ENCODE data around the gene MT3.

Gene MT3

GRCh38 chr16:56588781-56589140 is 567 bp upstream of the MT3 start:
- no peak for DNase-seq (ENCODE audit: low read depth, low spot score)
- H3K9ac ChIP-seq (ENCODE audit: insufficient read length) = no peak overlapping the region
- H3K27ac ChIP-seq = no peak overlapping the region
- H3K36me3 ChIP-seq (ENCODE audit: insufficient read depth, low read length) = no peaks in the 10 kb centered on the region
- H3K9me3 ChIP-seq (ENCODE audit: low read depth, low read length) = no peaks in the 10 kb centered on the region
- TF ChIP-seq EZH2 (IDR thresholded peaks at IDR 0.05) (no peak), POLR2AphosphoS5 (IDR thresholded peaks at IDR 0.05; ENCODE audit: borderline replicate concordance, low read depth, low read length) (no peak), FOXP2 (optimal IDR thresholded peaks at IDR 0.05; ENCODE audit: control extremely low read depth, extremely low read length, insufficient read depth) (no peak)
- no peak overlapping the region for H3K4me3 ChIP-seq

- no peak for DNase-seq (ENCODE audit: low read depth, low spot score)
- Histone ChIP-seq H3K9me3 (ENCODE audit: low read depth, low read length) (no peaks in the 10 kb centered on the region), H3K4me3 (no peak overlapping the region), H3K36me3 (ENCODE audit: insufficient read depth, low read length) (no peaks in the 10 kb centered on the region), H3K27ac (no peak overlapping the region), H3K9ac (ENCODE audit: insufficient read length) (no peak overlapping the region)
- TF ChIP-seq EZH2 (IDR thresholded peaks at IDR 0.05) (no peak), POLR2AphosphoS5 (IDR thresholded peaks at IDR 0.05; ENCODE audit: borderline replicate concordance, low read depth, low read length) (no peak), FOXP2 (optimal IDR thresholded peaks at IDR 0.05; ENCODE audit: control extremely low read depth, extremely low read length, insufficient read depth) (no peak)
Observed at GRCh38 chr16:56591377-56592060, 2.2 kb downstream of the MT3 start.

- Histone ChIP-seq H3K9me3 (ENCODE audit: low read depth, low read length) (no peaks in the 10 kb centered on the region), H3K9ac (ENCODE audit: insufficient read length) (no peak overlapping the region), H3K4me3 (no peak overlapping the region), H3K36me3 (ENCODE audit: insufficient read depth, low read length) (no peaks in the 10 kb centered on the region), H3K27ac (no peak overlapping the region)
- TF ChIP-seq FOXP2 (optimal IDR thresholded peaks at IDR 0.05; ENCODE audit: control extremely low read depth, extremely low read length, insufficient read depth) (no peak), EZH2 (IDR thresholded peaks at IDR 0.05) (no peak), POLR2AphosphoS5 (IDR thresholded peaks at IDR 0.05; ENCODE audit: borderline replicate concordance, low read depth, low read length) (no peak)
- DNase-seq (ENCODE audit: low read depth, low spot score) = no peak
Observed at GRCh38 chr16:56593573-56594291, 4.4 kb downstream of the MT3 start.

GRCh38 chr16:56594292-56594619 is 4.9 kb downstream of the MT3 start:
- Histone ChIP-seq H3K27ac (no peak overlapping the region), H3K4me3 (no peak overlapping the region), H3K9me3 (ENCODE audit: low read depth, low read length) (no peaks in the 10 kb centered on the region), H3K9ac (ENCODE audit: insufficient read length) (no peak overlapping the region), H3K36me3 (ENCODE audit: insufficient read depth, low read length) (no peaks in the 10 kb centered on the region)
- TF ChIP-seq EZH2 (IDR thresholded peaks at IDR 0.05) (no peak), POLR2AphosphoS5 (IDR thresholded peaks at IDR 0.05; ENCODE audit: borderline replicate concordance, low read depth, low read length) (no peak), FOXP2 (optimal IDR thresholded peaks at IDR 0.05; ENCODE audit: control extremely low read depth, extremely low read length, insufficient read depth) (no peak)
- no peak for DNase-seq (ENCODE audit: low read depth, low spot score)

GRCh38 chr16:56600398-56600999 is 11.2 kb downstream of the MT3 start:
- Histone ChIP-seq H3K4me3 (no peak overlapping the region), H3K9ac (ENCODE audit: insufficient read length) (no peak overlapping the region), H3K36me3 (ENCODE audit: insufficient read depth, low read length) (no peaks in the 10 kb centered on the region), H3K9me3 (ENCODE audit: low read depth, low read length) (no peaks in the 10 kb centered on the region), H3K27ac (no peak overlapping the region)
- DNase-seq (ENCODE audit: low read depth, low spot score) = no peak
- TF ChIP-seq EZH2 (IDR thresholded peaks at IDR 0.05) = no peak
- TF ChIP-seq FOXP2 (optimal IDR thresholded peaks at IDR 0.05; ENCODE audit: control extremely low read depth, extremely low read length, insufficient read depth) = no peak
- TF ChIP-seq POLR2AphosphoS5 (IDR thresholded peaks at IDR 0.05; ENCODE audit: borderline replicate concordance, low read depth, low read length) = no peak

GRCh38 chr16:56601325-56601724 is 12.0 kb downstream of the MT3 start:
- no peak overlapping the region for H3K4me3 ChIP-seq
- no peak for DNase-seq (ENCODE audit: low read depth, low spot score)
- H3K9me3 ChIP-seq (ENCODE audit: low read depth, low read length) = no peaks in the 10 kb centered on the region
- no peak for TF ChIP-seq FOXP2 (optimal IDR thresholded peaks at IDR 0.05; ENCODE audit: control extremely low read depth, extremely low read length, insufficient read depth)
- TF ChIP-seq EZH2 (IDR thresholded peaks at IDR 0.05) = no peak
- TF ChIP-seq POLR2AphosphoS5 (IDR thresholded peaks at IDR 0.05; ENCODE audit: borderline replicate concordance, low read depth, low read length) = no peak
- no peak overlapping the region for H3K9ac ChIP-seq (ENCODE audit: insufficient read length)
- no peaks in the 10 kb centered on the region for H3K36me3 ChIP-seq (ENCODE audit: insufficient read depth, low read length)
- no peak overlapping the region for H3K27ac ChIP-seq

GRCh38 chr16:56603589-56603988 is 14.3 kb downstream of the MT3 start:
- no peak for DNase-seq (ENCODE audit: low read depth, low spot score)
- Histone ChIP-seq H3K9me3 (ENCODE audit: low read depth, low read length) (no peaks in the 10 kb centered on the region), H3K36me3 (ENCODE audit: insufficient read depth, low read length) (no peaks in the 10 kb centered on the region), H3K27ac (no peak overlapping the region), H3K4me3 (no peak overlapping the region), H3K9ac (ENCODE audit: insufficient read length) (no peak overlapping the region)
- no peak for TF ChIP-seq POLR2AphosphoS5 (IDR thresholded peaks at IDR 0.05; ENCODE audit: borderline replicate concordance, low read depth, low read length)
- TF ChIP-seq EZH2 (IDR thresholded peaks at IDR 0.05) = no peak
- no peak for TF ChIP-seq FOXP2 (optimal IDR thresholded peaks at IDR 0.05; ENCODE audit: control extremely low read depth, extremely low read length, insufficient read depth)

- Histone ChIP-seq H3K4me3 (no peak overlapping the region), H3K9ac (ENCODE audit: insufficient read length) (no peak overlapping the region), H3K27ac (no peak overlapping the region), H3K36me3 (ENCODE audit: insufficient read depth, low read length) (no peaks in the 10 kb centered on the region), H3K9me3 (ENCODE audit: low read depth, low read length) (no peaks in the 10 kb centered on the region)
- TF ChIP-seq FOXP2 (optimal IDR thresholded peaks at IDR 0.05; ENCODE audit: control extremely low read depth, extremely low read length, insufficient read depth) = no peak
- no peak for TF ChIP-seq POLR2AphosphoS5 (IDR thresholded peaks at IDR 0.05; ENCODE audit: borderline replicate concordance, low read depth, low read length)
- TF ChIP-seq EZH2 (IDR thresholded peaks at IDR 0.05) = no peak
- no peak for DNase-seq (ENCODE audit: low read depth, low spot score)
Observed at GRCh38 chr16:56604966-56605365, 15.6 kb downstream of the MT3 start.

All from SK-N-MC (cell line).